GM12878 (cell line): ENCODE data around the gene NRTN. TPM values are rescaled to one million over a fixed set of nuclear protein-coding genes. Genes with fewer than 3 reads are reported as not detected.

Experiments used
- ATAC-seq: fragments of 200-7000 bp; cut with Tn5 transposase; 3 replicates; pipeline ENCODE4 v1.9.1; 2020; ENCODE audit warnings: mild to moderate bottlenecking, moderate library complexity
- BruUV-seq: library from RNA; stranded (reverse); fragments of 400-500 nt; replicated peaks from 2 replicates; lab custom pipeline; 2021; lab: Mats Ljungman, UMichigan
- CTCF ChIA-PET: fragments of 300-600 bp; sonication (Branson Sonifier 250); formaldehyde crosslinking; extraction: SDS; loops from one replicate; lab custom pipeline; 2021; ENCODE audit warnings: inconsistent platforms; lab: Yijun Ruan, JAX
- POLR2A ChIA-PET: fragments of 350-600 bp; formaldehyde crosslinking; extraction: SDS; loops from one replicate; lab custom pipeline; 2021; ENCODE audit warnings: inconsistent platforms; lab: Charles Lee
- RAD21 ChIA-PET: fragments of 300-600 bp; sonication (Branson Sonifier 250); formaldehyde crosslinking; loops from one replicate; lab custom pipeline; 2023; ENCODE audit warnings: antibody characterized with exemption; ENCODE audit not compliant: unreplicated experiment; lab: Charles Lee
- SMC1A ChIA-PET: fragments of 300-600 bp; sonication (Branson Sonifier 250); formaldehyde crosslinking; loops from one replicate; lab custom pipeline; 2023; ENCODE audit not compliant: unreplicated experiment, uncharacterized antibody; lab: Charles Lee
- DNase-seq: peaks from one replicate; pipeline ENCODE4 v3.0.0-alpha.2; 2011; ENCODE audit warnings: low read depth, low spot score
- FAIRE-seq: peaks from 3 replicates; lab custom pipeline; 2011; peaks lifted over from hg19 to GRCh38; lab: Jason Lieb, UNC
- H2AFZ ChIP-seq: 2 replicates; pipeline ENCODE4 v1.6.0; 2011; ENCODE audit warnings: low read depth, low read length, control low read depth; ENCODE audit not compliant: control insufficient read depth
- H3K27ac ChIP-seq: 2 replicates; pipeline ENCODE4 v1.5.1; 2011; ENCODE audit warnings: control low read depth; ENCODE audit not compliant: control insufficient read depth, insufficient read depth
- H3K27me3 ChIP-seq, 2 experiments: replicated peaks in 1 of 2; 2 replicates each; pipeline versions ENCODE4 v1.6.0 to v1.6.1; 2011; ENCODE audit warnings: low read length in 1 of 2; ENCODE audit not compliant: control insufficient read depth in 2 of 2, insufficient read depth in 2 of 2
- H3K36me3 ChIP-seq, 2 experiments: 2 replicates each; pipeline ENCODE4 v1.5.1; 2011; ENCODE audit warnings: low read length in 1 of 2; ENCODE audit not compliant: control insufficient read depth in 2 of 2, insufficient read depth in 2 of 2
- H3K4me1 ChIP-seq: 2 replicates; pipeline ENCODE4 v1.6.1; 2011; ENCODE audit warnings: mild to moderate bottlenecking, low read length, moderate library complexity, mixed read lengths; ENCODE audit not compliant: control insufficient read depth, insufficient read depth
- H3K4me2 ChIP-seq: 2 replicates; pipeline ENCODE4 v1.6.0; 2011; ENCODE audit warnings: control low read depth; ENCODE audit not compliant: control insufficient read depth, insufficient read depth
- H3K4me3 ChIP-seq: fragments of 200-600 bp; sonication (generic); 2 replicates; pipeline ENCODE4 v1.5.1; 2016
- H3K79me2 ChIP-seq: 2 replicates; pipeline ENCODE4 v1.6.0; 2011; ENCODE audit warnings: low read length; ENCODE audit not compliant: control insufficient read depth, insufficient read depth
- H3K9ac ChIP-seq: 2 replicates; pipeline ENCODE4 v1.8.0; 2011; ENCODE audit warnings: low read length, control low read depth, mixed read lengths; ENCODE audit not compliant: control insufficient read depth, insufficient read depth
- H3K9me3 ChIP-seq: replicated peaks from 3 replicates; pipeline ENCODE4 v1.5.1; 2011; ENCODE audit warnings: mild to moderate bottlenecking, low read length; ENCODE audit not compliant: control insufficient read depth, insufficient read depth
- H4K20me1 ChIP-seq: 2 replicates; pipeline ENCODE4 v1.6.0; 2011; ENCODE audit not compliant: control insufficient read depth, insufficient read depth
- BCL11A ChIP-seq: IDR thresholded peaks from 2 replicates; pipeline ENCODE4 v1.6.1; 2011; ENCODE audit warnings: low read depth, low read length
- BMI1 ChIP-seq: fragments of 450-650 bp; IDR thresholded peaks from 2 replicates; pipeline ENCODE4 v1.6.1; 2016; ENCODE audit warnings: mild to moderate bottlenecking, moderate library complexity, borderline replicate concordance
- CHD2 ChIP-seq: IDR thresholded peaks from 2 replicates; pipeline ENCODE4 v1.6.1; 2011; ENCODE audit warnings: low read depth, low read length, improper control_type of control experiment, borderline replicate concordance
- CHD4 ChIP-seq: fragments of 200-600 bp; sonication (generic); IDR thresholded peaks from 2 replicates; pipeline ENCODE4 v1.6.1; 2016; ENCODE audit warnings: mild to moderate bottlenecking
- DPF2 ChIP-seq: fragments of 450-650 bp; IDR thresholded peaks from 2 replicates; pipeline ENCODE4 v1.6.1; 2017; ENCODE audit warnings: mild to moderate bottlenecking
- JUND ChIP-seq: IDR thresholded peaks from 2 replicates; pipeline ENCODE4 v1.6.1; 2012; ENCODE audit warnings: low read depth, mild to moderate bottlenecking, low read length, improper control_type of control experiment, moderate library complexity
- MYB ChIP-seq: fragments of 150-350 bp; IDR thresholded peaks from 2 replicates; pipeline ENCODE4 v1.6.1; 2014; ENCODE audit warnings: mild to moderate bottlenecking, low read depth, low read length, borderline replicate concordance
- TCF3 ChIP-seq: IDR thresholded peaks from 2 replicates; pipeline ENCODE4 v1.6.1; 2012; ENCODE audit warnings: low read depth, mild to moderate bottlenecking, low read length, borderline replicate concordance; ENCODE audit not compliant: insufficient read depth
- WGBS: methylation state at CpG from one replicate; pipeline ENCODE4 v1.1.6; 2016; ENCODE audit warnings: low lambda C conversion rate; ENCODE audit not compliant: insufficient replicate concordance, insufficient coverage; ENCODE audit errors: missing lambda C conversion rate; 5-methylcytosine and 5-hydroxymethylcytosine counted together
- in situ Hi-C: fragments of 300-500 bp; cut with MboI; formaldehyde crosslinking; loops from 9 replicates; pipeline ENCODE4 v1.14.3; 2018; ENCODE audit warnings: mixed read lengths
- intact Hi-C: fragments of 100-400 bp; cut with micrococcal nuclease; formaldehyde crosslinking; loops from one replicate; pipeline ENCODE4 v1.14.2; 2022; ENCODE audit not compliant: unreplicated experiment
- polyA plus RNA-seq, 11 experiments: library from polyadenylated mRNA; depleted of rRNA in 4 of 11; unstranded in 6 of 11; stranded (reverse) in 5 of 11; fragments of >200 nt; fragmentation: Nextera tagmentation in 4 of 11; fragmentation: Illumina TruSeq in 1 of 11; extraction: Ambion mirVana in 4 of 11; extraction: Trizol in 1 of 11; gene quantifications; 1 replicate in 1 of 11; 2 replicates in 10 of 11; pipeline versions ENCODE4 v1.2.1 to v1.2.3, GENCODE V29; 2011 to 2016; ENCODE audit warnings: inconsistent platforms in 2 of 11, missing spikeins in 2 of 11, low read depth in 1 of 11
- total RNA-seq, 4 experiments: library from RNA; depleted of rRNA in 3 of 4; stranded (reverse); fragments of >200 nt in 3 of 4; fragmentation: Illumina TruSeq in 1 of 4; extraction: Trizol in 1 of 4; gene quantifications; 2 replicates each; pipeline versions ENCODE4 v1.2.1 to v1.2.3, GENCODE V29; 2013 to 2021
- TF ChIP-seq, protein P1 (sequence below): fragments of 450-650 bp; IDR thresholded peaks from 2 replicates; pipeline ENCODE4 v1.6.1; 2017; ENCODE audit warnings: mild to moderate bottlenecking, moderate library complexity
- TF ChIP-seq, protein P2 (sequence below): fragments of 450-650 bp; IDR thresholded peaks from 2 replicates; pipeline ENCODE4 v1.6.1; 2017; ENCODE audit warnings: mild to moderate bottlenecking, moderate library complexity
- TF ChIP-seq, protein P3 (sequence below): IDR thresholded peaks from 2 replicates; pipeline ENCODE4 v1.6.1; 2012; ENCODE audit warnings: low read depth, low read length, improper control_type of control experiment

Gene NRTN
- total and polyA plus RNA-seq, 10 of the 15 experiments (the other 5 are each of a cell fraction or from before 2014, with no cell fraction given): not detected

DNA sequence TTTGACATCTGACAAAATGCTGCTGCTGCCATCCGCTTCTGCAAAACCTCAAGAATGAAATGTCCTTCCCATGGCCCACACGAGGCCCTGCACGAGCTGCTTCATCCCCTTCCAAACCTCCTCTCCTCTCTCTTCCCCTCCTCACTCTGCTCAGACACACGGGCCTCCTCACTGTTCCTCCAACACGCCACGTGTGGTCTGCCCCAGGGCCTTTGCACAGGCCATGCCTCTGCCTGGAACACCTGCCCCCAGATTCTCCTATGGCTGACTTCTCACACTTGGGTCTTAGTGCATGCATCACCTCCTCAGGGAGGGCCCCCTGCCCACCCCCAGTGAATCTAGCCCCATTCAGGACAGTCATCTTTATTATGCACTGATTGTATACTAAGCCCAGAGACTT is 15.9 kb downstream of the NRTN start:
- in situ Hi-C loops: no loop called here
- POLR2A ChIA-PET: no interaction called here
- TF ChIP-seq, protein P1, sequence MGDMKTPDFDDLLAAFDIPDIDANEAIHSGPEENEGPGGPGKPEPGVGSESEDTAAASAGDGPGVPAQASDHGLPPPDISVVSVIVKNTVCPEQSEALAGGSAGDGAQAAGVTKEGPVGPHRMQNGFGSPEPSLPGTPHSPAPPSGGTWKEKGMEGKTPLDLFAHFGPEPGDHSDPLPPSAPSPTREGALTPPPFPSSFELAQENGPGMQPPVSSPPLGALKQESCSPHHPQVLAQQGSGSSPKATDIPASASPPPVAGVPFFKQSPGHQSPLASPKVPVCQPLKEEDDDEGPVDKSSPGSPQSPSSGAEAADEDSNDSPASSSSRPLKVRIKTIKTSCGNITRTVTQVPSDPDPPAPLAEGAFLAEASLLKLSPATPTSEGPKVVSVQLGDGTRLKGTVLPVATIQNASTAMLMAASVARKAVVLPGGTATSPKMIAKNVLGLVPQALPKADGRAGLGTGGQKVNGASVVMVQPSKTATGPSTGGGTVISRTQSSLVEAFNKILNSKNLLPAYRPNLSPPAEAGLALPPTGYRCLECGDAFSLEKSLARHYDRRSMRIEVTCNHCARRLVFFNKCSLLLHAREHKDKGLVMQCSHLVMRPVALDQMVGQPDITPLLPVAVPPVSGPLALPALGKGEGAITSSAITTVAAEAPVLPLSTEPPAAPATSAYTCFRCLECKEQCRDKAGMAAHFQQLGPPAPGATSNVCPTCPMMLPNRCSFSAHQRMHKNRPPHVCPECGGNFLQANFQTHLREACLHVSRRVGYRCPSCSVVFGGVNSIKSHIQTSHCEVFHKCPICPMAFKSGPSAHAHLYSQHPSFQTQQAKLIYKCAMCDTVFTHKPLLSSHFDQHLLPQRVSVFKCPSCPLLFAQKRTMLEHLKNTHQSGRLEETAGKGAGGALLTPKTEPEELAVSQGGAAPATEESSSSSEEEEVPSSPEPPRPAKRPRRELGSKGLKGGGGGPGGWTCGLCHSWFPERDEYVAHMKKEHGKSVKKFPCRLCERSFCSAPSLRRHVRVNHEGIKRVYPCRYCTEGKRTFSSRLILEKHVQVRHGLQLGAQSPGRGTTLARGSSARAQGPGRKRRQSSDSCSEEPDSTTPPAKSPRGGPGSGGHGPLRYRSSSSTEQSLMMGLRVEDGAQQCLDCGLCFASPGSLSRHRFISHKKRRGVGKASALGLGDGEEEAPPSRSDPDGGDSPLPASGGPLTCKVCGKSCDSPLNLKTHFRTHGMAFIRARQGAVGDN: no peak
- TF ChIP-seq BMI1 (no peak), JUND (no peak), TCF3 (no peak), CHD4 (no peak), CHD2 (no peak), BCL11A (no peak), MYB (no peak), DPF2 (no peak)
- TF ChIP-seq, protein P2, sequence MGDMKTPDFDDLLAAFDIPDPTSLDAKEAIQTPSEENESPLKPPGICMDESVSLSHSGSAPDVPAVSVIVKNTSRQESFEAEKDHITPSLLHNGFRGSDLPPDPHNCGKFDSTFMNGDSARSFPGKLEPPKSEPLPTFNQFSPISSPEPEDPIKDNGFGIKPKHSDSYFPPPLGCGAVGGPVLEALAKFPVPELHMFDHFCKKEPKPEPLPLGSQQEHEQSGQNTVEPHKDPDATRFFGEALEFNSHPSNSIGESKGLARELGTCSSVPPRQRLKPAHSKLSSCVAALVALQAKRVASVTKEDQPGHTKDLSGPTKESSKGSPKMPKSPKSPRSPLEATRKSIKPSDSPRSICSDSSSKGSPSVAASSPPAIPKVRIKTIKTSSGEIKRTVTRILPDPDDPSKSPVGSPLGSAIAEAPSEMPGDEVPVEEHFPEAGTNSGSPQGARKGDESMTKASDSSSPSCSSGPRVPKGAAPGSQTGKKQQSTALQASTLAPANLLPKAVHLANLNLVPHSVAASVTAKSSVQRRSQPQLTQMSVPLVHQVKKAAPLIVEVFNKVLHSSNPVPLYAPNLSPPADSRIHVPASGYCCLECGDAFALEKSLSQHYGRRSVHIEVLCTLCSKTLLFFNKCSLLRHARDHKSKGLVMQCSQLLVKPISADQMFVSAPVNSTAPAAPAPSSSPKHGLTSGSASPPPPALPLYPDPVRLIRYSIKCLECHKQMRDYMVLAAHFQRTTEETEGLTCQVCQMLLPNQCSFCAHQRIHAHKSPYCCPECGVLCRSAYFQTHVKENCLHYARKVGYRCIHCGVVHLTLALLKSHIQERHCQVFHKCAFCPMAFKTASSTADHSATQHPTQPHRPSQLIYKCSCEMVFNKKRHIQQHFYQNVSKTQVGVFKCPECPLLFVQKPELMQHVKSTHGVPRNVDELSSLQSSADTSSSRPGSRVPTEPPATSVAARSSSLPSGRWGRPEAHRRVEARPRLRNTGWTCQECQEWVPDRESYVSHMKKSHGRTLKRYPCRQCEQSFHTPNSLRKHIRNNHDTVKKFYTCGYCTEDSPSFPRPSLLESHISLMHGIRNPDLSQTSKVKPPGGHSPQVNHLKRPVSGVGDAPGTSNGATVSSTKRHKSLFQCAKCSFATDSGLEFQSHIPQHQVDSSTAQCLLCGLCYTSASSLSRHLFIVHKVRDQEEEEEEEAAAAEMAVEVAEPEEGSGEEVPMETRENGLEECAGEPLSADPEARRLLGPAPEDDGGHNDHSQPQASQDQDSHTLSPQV: no peak
- TF ChIP-seq, protein P3, sequence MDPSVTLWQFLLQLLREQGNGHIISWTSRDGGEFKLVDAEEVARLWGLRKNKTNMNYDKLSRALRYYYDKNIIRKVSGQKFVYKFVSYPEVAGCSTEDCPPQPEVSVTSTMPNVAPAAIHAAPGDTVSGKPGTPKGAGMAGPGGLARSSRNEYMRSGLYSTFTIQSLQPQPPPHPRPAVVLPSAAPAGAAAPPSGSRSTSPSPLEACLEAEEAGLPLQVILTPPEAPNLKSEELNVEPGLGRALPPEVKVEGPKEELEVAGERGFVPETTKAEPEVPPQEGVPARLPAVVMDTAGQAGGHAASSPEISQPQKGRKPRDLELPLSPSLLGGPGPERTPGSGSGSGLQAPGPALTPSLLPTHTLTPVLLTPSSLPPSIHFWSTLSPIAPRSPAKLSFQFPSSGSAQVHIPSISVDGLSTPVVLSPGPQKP: no peak

More for the DNA sequence above, 15.9 kb downstream of the NRTN start:
- Histone ChIP-seq H3K4me3 (no peak overlapping the region), H3K79me2 (no peaks in the 10 kb centered on the region), H2AFZ (no peak overlapping the region), H3K27ac (no peak overlapping the region), H3K27me3 (no peaks in the 10 kb centered on the region), H3K4me2 (no peak overlapping the region), H3K4me1 (no peaks in the 10 kb centered on the region), H3K36me3 (no peaks in the 10 kb centered on the region), H3K9me3 (no peaks in the 10 kb centered on the region), H3K9ac (no peak overlapping the region), H4K20me1 (no peaks in the 10 kb centered on the region)
- FAIRE-seq (no peak), ATAC-seq (no peak), DNase-seq (no peak)
- ChIA-PET CTCF (interaction anchor here (1.4 kb wide), 1 partner anchor 17 kb away, joined by 5 read pairs; no protein-coding TSS in a partner anchor), SMC1A (no interaction called here), RAD21 (no interaction called here)
- intact Hi-C loops: no loop called here
- no TSS peak for BruUV-seq
- WGBS: 35% methylated on average over 6 of the region's 6 CpGs
